Measurements from ENCODE around the gene LCE7A. TPM values are rescaled to one million over a fixed set of nuclear protein-coding genes. Genes with fewer than 3 reads are reported as not detected.

The LCE7A gene
- total RNA-seq, 1 donor from 2014 or later = not detected

DNA sequence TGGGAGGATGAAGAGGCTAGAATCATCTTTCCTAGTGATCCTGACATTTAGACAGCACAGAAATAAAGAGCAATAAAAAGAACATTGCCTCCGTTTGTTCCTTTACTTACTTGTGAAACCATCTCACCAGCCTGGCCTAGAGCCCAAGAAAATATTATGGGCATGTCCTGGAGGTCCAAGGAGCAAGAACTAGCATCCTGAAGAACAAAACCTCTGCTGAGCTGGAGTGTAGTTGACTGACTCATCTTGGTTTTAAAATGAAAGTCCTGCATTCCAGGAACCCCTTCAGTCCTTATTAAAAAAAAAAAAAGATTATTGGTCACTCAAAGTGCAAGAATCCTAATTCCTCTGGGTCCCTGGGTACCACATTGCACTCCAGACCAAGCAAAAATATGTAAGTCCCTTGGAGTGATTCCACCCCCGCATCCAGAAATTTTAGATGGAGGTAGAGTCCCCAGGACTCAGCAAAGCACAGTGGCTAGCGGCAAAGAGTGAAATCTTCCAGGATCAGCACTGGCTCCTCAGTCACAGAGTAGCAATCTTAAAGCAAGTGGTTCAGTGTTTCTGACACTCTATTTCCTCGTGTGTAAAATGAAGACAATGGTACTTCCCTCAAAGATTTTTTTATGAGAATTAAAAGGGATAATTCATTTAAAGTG is 25.3 kb downstream of the LCE7A start:
- Mint-ChIP-seq H3K4me3 (no peak overlapping the region), H3K9me3 (peaks cover 11% of the 10 kb centered on the region), H3K36me3 (no peaks in the 10 kb centered on the region), H3K27me3 (ENCODE audit: insufficient read depth, low read depth) (peaks cover 3% of the 10 kb centered on the region), H3K27ac (no peak overlapping the region), H3K4me1 (no peaks in the 10 kb centered on the region)
- DNase-seq (ENCODE audit: low spot score) = no peak
- Histone ChIP-seq H3K9me3 (ENCODE audit: low read depth) (peaks cover 11% of the 10 kb centered on the region), H3K36me3 (no peaks in the 10 kb centered on the region), H3K4me1 (no peaks in the 10 kb centered on the region), H2AFZ (replicated peaks) (no peak overlapping the region), H4K20me1 (ENCODE audit: low read depth) (no peaks in the 10 kb centered on the region), H3K4me3 (no peak overlapping the region), H3K27ac (no peak overlapping the region), H3F3A (ENCODE audit: low read depth) (no peaks in the 10 kb centered on the region), H3K9ac (no peak overlapping the region), H3K27me3 (no peaks in the 10 kb centered on the region), H3K4me2 (no peak overlapping the region), H3K79me2 (ENCODE audit: low read depth) (no peaks in the 10 kb centered on the region)
- TF ChIP-seq, protein P1, sequence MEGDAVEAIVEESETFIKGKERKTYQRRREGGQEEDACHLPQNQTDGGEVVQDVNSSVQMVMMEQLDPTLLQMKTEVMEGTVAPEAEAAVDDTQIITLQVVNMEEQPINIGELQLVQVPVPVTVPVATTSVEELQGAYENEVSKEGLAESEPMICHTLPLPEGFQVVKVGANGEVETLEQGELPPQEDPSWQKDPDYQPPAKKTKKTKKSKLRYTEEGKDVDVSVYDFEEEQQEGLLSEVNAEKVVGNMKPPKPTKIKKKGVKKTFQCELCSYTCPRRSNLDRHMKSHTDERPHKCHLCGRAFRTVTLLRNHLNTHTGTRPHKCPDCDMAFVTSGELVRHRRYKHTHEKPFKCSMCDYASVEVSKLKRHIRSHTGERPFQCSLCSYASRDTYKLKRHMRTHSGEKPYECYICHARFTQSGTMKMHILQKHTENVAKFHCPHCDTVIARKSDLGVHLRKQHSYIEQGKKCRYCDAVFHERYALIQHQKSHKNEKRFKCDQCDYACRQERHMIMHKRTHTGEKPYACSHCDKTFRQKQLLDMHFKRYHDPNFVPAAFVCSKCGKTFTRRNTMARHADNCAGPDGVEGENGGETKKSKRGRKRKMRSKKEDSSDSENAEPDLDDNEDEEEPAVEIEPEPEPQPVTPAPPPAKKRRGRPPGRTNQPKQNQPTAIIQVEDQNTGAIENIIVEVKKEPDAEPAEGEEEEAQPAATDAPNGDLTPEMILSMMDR (IDR thresholded peaks at IDR 0.05) = no peak
- TF ChIP-seq EZH2phosphoT487 (IDR thresholded peaks at IDR 0.05) = no peak
- no peak for TF ChIP-seq EZH2 (IDR thresholded peaks at IDR 0.05)

DNA sequence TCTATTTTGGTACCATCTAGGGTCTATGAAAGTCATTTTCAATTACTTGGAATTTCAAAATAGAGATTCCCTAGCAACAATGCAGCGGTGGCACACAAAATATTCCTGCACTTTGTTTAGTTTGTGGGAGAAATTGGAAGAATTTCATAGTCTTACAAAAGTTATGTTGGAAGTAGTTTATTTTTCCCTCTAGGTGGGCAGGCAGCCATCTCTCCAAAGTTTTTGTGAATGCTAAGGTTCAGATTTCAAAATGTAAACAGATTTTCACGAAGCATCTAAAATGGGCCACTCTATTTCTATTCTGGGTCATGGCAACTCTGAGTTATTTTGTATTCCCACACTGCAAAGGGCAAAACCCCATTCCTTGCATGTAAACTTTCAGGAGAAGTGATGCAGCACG is 26.3 kb downstream of the LCE7A start:
- Histone ChIP-seq H3K9ac (no peak overlapping the region), H3K4me3 (no peak overlapping the region), H3K79me2 (ENCODE audit: low read depth) (no peaks in the 10 kb centered on the region), H3K9me3 (ENCODE audit: low read depth) (peaks cover 11% of the 10 kb centered on the region), H3K4me1 (no peaks in the 10 kb centered on the region), H2AFZ (replicated peaks) (no peak overlapping the region), H4K20me1 (ENCODE audit: low read depth) (no peaks in the 10 kb centered on the region), H3K27me3 (no peaks in the 10 kb centered on the region), H3F3A (ENCODE audit: low read depth) (no peaks in the 10 kb centered on the region), H3K4me2 (no peak overlapping the region), H3K36me3 (no peaks in the 10 kb centered on the region), H3K27ac (no peak overlapping the region)
- Mint-ChIP-seq H3K4me1 (no peaks in the 10 kb centered on the region), H3K27me3 (ENCODE audit: insufficient read depth, low read depth) (peaks cover 3% of the 10 kb centered on the region), H3K27ac (no peak overlapping the region), H3K36me3 (no peaks in the 10 kb centered on the region), H3K9me3 (peaks cover 4% of the 10 kb centered on the region), H3K4me3 (no peak overlapping the region)
- TF ChIP-seq EZH2phosphoT487 (IDR thresholded peaks at IDR 0.05) = no peak
- no peak for TF ChIP-seq EZH2 (IDR thresholded peaks at IDR 0.05)
- TF ChIP-seq, protein P1 (IDR thresholded peaks at IDR 0.05) = no peak
- DNase-seq (ENCODE audit: low spot score) = no peak

DNA sequence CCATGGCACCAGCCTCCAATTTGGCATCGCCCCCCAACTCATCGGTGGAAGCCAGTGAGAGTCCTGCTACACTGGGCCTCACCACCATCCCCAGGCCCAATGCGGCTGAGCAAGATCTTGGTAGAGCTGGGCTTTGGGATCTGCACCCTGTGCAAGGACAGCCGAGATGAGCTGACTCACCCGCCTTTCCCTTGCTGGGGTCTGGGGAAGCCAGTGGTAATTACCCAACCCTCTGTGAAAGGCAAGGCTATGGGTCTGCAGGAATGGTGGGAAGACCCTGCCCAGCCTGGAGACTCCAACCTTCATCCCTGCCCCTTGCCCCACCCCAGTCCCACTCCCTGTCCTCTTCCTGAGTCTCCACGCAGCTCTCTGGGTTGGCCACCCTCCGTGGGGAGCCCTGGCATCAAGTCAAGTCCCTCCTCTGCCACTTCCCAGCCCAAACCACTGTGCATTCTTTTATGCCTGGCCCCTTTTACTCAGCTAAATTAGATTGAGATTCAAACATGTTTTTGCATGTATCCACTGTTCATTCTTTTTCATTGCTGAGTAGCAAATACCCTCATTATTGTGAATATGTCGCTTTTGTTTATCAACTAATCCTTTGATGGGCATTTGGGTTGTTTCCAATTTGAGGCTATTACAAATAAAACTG is 27.1 kb downstream of the LCE7A start:
- no peaks in the 10 kb centered on the region for H3K36me3 Mint-ChIP-seq
- Histone ChIP-seq H3K27me3 (no peaks in the 10 kb centered on the region), H3K9ac (no peak overlapping the region), H3K4me1 (no peaks in the 10 kb centered on the region), H3K9me3 (ENCODE audit: low read depth) (peaks cover 15% of the 10 kb centered on the region), H2AFZ (replicated peaks) (no peak overlapping the region), H3K79me2 (ENCODE audit: low read depth) (no peaks in the 10 kb centered on the region), H4K20me1 (ENCODE audit: low read depth) (no peaks in the 10 kb centered on the region), H3K36me3 (no peaks in the 10 kb centered on the region), H3F3A (ENCODE audit: low read depth) (no peaks in the 10 kb centered on the region), H3K27ac (no peak overlapping the region), H3K4me3 (no peak overlapping the region), H3K4me2 (no peak overlapping the region)
- H3K9me3 Mint-ChIP-seq = peaks cover 4% of the 10 kb centered on the region
- TF ChIP-seq, protein P1 (IDR thresholded peaks at IDR 0.05) = no peak
- TF ChIP-seq EZH2 (IDR thresholded peaks at IDR 0.05) (no peak), EZH2phosphoT487 (IDR thresholded peaks at IDR 0.05) (no peak)
- no peak for DNase-seq (ENCODE audit: low spot score)
- peaks cover 3% of the 10 kb centered on the region for H3K27me3 Mint-ChIP-seq (ENCODE audit: insufficient read depth, low read depth)
- H3K4me1 Mint-ChIP-seq = no peaks in the 10 kb centered on the region
- no peak overlapping the region for H3K4me3 Mint-ChIP-seq
- no peak overlapping the region for H3K27ac Mint-ChIP-seq

All from neural progenitor cell (in vitro differentiated cells).